GM12892 (cell line): ENCODE results near the gene ERC1.

ENCODE experiments used
- POLR2A ChIP-seq: IDR thresholded peaks from 2 replicates; pipeline ENCODE4 v1.6.1; 2011; ENCODE audit warnings: low read depth, low read length, control low read depth
- POLR2AphosphoS5 ChIP-seq: IDR thresholded peaks from 2 replicates; pipeline ENCODE4 v1.6.1; 2011; ENCODE audit warnings: low read depth, low read length, control low read depth
- TAF1 ChIP-seq: IDR thresholded peaks from 2 replicates; pipeline ENCODE4 v1.6.1; 2011; ENCODE audit warnings: low read depth, mild to moderate bottlenecking, control low read depth, low read length, borderline replicate concordance

DNA sequence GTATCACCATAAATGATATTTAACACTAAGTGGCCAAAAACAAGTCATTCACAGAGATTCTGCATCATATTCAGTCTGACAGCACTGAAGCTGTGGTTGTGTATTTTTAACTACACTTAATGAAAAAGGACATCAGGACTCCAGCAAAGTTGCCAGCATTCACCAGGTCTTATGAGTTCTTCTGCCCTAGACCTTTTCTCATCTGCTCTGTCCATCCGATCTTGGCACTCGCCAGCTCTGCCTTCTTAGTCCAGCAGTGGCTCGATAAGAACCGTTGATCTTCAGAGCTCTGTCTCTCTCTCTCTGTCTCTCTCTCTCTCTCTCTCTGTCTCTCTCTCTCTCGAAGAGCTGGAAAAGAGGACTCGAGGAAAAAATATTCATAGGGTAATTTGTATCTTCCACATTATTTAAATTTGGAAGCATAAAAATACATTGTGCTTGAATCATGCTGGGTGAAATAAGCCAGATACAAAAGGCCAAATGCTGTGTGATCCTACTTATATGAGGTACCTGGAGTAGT lies 371.2 kb downstream of the ERC1 start:
- TF ChIP-seq POLR2A (no peak), TAF1 (no peak), POLR2AphosphoS5 (no peak)
